Cardiac septum (tissue), 1 donor: Measurements from ENCODE around the gene CTCFL. TPM values are rescaled to one million over a fixed set of nuclear protein-coding genes. Genes with fewer than 3 reads are reported as not detected.
A peak's percentile ranks its signal among the peaks of the same experiment; 100 is the strongest.

Source experiments
- DNase-seq: peaks from one replicate; pipeline ENCODE4 v3.0.0-alpha.2; 2020; ENCODE audit warnings: low spot score
- intact Hi-C: fragments of 100-400 bp; cut with DNase I; formaldehyde crosslinking; loops from one replicate; pipeline ENCODE4 v1.14.0; 2022
- total RNA-seq: library from RNA; stranded (reverse); fragmentation: NEBNext Ultra II Directional; extraction: Animal tissue kit (Norgen Biotek cat#: 25700); gene quantifications from one replicate; pipeline ENCODE4 v1.2.1, GENCODE V29; 2021
- donor health status: DM: no; HTN: no; CAD: no.

The CTCFL gene
- total RNA-seq, 1 donor from 2014 or later, result not detected

DNA sequence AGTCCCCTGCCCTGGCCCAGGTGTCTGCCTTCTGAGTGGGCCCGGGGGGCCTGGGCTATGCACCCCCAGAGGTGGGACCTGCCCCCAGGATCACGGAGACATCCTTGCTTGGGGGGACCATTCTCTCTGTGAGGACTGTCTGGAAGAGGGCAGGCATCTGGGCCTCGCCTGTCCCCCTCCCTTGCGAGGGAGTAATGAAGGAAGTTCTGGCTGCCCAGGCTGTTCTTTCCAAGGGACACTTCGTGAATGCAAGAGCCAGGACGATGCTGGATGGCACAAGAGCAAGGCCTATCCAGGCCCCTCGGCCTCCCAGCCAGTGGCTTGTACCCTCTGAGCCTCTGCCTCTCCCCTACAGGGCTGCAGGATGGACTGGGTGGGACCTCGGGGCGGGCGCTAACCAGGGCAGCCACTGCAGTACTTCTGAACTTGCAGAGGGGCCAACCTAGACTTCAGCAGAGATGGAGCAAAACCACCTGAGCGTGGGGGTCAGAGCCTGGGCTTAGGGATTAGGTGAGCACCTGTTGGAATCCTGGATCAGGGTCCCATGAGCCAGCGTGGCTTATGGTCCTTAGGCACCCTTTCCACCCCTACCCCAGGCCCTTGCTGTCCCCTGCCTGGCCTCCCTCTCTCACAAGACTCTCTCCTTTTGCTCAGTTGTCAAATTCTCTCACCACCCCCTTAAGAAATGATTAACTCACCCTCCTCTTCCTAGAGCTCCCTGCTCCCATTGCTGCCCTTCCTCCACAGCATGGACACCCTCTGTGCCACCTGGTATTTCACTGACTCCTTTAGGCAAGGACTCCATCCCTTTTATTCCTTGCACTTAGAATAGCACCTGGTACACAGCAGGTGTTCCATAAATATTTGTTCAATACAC lies 53.2 kb downstream of the CTCFL start:
- intact Hi-C loops, result no loop called here
- no peak for DNase-seq

DNA sequence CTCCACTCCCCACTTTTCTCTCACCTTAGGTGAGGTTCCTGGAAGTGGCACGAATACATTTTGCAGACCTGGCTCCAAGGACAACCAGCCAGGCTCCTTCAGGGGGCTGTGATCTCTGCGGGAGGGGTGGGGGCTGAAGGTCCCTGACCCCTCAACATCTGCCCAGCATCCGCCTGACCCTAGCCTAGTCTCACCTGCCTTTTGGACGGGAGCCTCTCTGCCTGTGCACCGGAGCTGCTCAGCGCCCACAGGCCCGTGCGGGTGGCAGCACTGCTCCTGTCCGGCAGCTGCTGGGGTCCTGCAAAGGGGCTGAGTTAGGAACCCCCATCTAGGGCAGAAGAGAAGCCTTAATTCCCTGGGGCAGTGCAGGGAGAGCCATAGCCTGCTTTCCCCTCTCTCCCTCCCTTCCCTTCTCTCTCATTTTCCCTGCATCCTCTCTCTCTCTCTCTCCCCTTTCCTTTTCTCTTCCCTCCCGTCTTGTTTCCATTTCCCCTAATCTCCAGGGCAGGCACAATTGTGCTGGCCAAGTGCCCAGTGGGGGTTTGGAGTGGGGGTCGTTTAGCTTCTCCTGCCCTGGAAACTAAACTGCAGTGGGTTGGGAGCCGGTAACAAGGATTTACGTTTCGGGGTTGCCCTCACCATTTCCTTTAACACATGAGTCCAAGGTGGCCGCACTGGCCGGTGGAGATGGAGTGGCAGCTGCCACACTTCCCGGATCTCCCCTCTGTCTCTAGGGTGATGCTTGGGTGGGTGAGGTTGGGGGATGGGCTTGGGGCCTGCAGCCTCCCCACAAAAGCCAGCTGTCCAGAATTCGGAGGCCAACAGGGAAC lies 54.1 kb downstream of the CTCFL start:
- intact Hi-C loops, result no loop called here
- no peak for DNase-seq

DNA sequence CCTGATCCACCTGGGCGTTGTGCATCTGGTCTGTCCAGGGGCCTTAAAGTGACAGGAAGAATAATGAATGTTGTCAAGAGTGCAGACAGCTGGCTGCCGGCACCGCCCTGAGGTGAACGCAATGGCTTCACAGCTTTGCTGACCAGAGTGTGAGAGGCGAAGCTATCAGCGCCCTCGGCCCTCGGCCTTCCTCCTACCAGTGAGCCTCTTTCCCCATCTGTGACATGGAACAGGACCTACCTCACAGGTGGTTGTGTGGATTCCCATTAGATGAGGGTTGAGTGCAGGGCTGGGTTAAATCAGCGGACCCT lies 54.8 kb downstream of the CTCFL start:
- peak; percentile 41 for DNase-seq

DNA sequence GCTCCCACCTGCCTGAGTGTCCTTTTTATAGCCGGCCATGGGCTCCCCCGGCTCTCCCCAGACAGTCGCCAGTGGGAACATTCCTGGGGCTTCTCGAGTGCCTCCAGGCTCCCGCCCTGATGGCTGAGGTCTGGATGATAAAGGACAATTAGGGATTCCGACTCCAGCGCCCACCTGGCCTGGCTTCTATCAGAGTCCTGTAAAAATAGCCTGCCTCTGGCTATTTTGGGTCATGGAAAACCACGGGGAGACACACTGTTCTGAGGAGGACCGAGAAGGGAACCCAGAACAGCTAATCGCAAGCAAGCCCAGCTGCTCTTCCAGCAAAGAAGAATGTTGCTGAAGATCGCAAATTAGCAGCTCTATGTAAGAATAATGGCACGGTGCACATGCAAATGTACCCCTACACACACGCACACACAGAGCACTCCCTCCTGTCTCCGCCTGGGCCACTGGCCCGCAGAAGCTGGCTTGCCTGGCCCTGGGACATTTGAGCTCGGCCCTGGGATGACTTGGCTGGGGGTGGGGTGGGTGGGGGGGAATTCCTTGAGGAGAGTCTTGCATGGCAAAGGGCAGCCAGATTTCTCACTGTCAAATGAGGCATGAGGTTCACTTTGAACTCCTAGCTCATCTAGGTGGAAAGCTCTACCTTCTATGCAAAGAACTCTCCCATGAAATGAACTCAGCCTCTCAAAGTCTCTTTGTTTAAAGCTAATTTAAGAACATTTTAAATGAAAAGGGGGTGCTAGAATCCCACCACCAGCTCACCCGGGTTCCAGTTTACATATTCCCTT lies 55.3 kb downstream of the CTCFL start:
- peak; percentile 27 for DNase-seq
- intact Hi-C loops, result loop anchor here (1.0 to 2.0 kb wide), 2 partner anchors 29 to 77 kb away; no protein-coding TSS in a partner anchor

More for the DNA sequence above, 54.8 kb downstream of the CTCFL start:
- intact Hi-C loops, result no loop called here

DNA sequence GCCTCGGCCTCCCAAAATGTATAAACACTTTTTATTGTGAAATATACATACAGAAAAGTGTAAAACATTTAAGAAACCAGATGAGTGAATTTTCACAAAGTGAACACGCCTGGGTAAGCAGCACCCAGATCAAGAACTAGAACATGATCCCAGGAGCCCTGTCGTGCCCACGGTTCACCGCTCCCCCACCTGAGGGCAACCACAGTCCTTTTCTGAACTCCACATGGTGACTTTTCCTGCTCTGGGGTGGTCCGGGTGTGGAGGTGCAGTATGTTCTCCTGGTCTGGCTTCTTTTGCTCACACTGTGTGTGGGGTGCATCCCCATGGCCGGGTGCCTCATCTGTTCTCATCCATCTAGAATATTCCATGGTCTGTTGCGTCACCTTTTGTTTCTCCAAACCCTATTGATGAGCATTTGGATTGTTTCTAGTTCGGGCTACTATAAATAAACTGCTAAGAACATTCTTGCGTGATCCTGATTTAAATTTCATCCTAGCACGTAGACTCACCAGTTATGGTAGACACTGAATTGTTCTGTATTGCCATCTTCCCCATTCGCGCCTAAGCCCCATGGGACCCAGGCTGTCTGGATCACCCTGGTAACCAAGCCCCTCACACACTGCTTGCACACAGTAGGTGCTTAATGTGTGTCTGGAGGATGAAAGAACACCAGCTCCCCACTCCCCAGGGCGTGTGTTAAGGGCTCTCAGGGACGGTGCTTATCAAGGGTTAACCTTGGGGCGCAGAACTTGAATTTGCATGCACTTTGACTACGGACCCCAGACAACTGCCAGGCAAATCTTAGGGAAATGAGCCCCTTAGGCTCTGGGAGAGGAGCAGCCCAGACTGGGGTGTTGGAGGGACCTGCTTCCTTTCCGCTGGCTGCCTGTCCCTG lies 56.2 kb downstream of the CTCFL start:
- intact Hi-C loops, result loop anchor here (1.0 to 2.0 kb wide), 2 partner anchors 28 to 76 kb away; no protein-coding TSS in a partner anchor
- DNase-seq, result no peak

GRCh38 chr20:57467742-57468141 lies 57.2 kb downstream of the CTCFL start:
- intact Hi-C loops, result loop anchor here (2.0 kb wide), 1 partner anchor 27 kb away; no protein-coding TSS in a partner anchor
- no peak for DNase-seq

DNA sequence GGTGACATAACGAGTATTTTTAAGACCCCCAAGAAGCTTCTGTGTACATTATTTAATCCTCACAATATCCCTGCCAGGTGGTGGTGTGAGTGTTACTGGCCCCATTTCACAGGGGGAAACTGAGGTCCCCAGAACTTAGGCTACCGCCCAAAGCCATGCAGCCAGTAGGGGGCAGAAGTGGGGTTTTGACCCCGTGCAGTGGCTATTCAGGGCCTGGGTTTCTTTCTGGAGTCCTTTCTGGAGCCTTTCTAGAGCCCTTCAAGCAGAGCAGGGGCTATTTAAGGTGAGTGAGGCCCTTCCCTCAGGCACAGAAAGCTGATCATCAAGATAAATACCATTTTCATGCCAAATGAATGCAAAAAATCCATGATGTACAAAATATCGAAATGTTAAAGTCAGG lies 59.0 kb downstream of the CTCFL start:
- no peak for DNase-seq

DNA sequence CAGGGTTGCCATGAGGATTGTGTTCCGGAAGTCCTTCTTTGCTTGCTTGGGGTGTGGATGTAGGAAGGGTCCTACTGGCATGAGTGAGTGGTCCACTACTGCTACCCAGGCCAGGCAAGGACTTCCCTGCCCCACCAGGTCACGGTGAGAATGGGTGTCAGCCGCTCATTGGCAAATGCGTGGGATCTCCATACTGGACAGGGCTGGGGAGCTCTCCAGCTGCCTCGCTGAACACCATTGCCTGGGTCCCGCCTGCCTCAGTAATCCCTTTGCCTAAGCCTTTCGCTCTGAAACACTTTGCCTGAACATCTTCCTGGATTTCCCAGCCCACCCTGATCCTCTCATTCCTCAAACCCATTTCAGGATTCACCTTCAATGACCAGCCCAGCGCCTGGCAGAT lies 59.5 kb downstream of the CTCFL start:
- no peak for DNase-seq
- intact Hi-C loops, result no loop called here

More for the DNA sequence above, 59.0 kb downstream of the CTCFL start:
- intact Hi-C loops, result no loop called here

GRCh38 chr20:57464642-57465211 lies 60.2 kb downstream of the CTCFL start:
- intact Hi-C loops, result no loop called here
- no peak for DNase-seq

GRCh38 chr20:57462781-57463180 lies 62.2 kb downstream of the CTCFL start:
- DNase-seq, result no peak
- intact Hi-C loops, result no loop called here

- intact Hi-C loops, result no loop called here
- DNase-seq, result no peak
Observed at GRCh38 chr20:57461726-57462125, 63.2 kb downstream of the CTCFL start.

DNA sequence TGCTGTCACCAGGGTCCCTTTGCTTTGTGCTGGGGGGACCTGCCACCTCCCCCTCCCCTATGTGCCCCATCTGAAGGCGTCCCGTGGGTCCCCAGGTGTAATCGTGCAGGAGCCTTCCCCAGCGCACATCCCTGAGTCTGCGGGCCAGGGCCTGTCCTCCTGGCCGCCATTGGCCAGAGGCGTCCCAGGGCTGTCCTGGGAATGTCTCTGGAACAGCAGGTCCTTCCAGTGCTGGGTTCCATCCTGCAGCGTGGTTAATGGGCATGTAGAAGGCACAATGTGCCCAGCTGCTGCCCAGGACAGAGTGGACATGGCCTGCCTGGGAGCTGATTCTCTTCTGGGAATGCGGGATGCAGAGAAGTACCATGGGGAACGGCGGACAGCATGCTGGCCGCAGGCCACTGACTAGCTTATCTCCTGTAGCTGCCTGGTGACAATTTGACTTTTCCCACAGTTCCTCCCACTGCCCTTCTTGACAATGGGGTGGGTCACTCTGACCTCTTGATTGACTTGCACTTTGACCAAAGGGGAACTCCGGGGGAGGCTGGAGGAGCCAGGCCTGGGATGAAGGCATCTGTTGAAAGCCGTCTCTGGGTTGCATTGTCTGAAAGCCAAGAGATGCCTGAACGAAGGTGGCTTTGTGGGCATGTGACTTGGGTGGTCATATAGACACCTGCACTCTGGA lies 64.0 kb downstream of the CTCFL start:
- intact Hi-C loops, result no loop called here
- no peak for DNase-seq

GRCh38 chr20:57459897-57460296 lies 65.0 kb downstream of the CTCFL start:
- intact Hi-C loops, result no loop called here
- DNase-seq, result no peak

DNA sequence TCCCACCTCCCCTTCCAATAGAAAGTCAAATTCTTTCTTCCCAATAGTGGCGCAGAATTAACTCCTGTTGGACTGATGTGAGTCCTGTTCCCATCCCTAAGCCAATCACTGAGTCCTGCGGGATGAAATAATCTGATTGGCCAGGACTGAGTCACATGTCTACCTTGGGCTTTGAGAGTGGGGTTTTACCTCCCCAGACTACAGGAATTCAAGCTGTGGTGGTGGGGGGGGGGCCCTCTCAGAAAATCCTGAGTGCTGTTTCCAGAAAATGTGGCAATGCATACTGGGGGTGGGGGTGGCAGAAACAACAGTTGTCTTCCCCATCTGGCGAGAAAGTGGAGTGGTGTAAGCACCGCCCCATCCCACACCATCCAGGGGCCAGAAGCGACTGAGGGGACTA lies 65.7 kb downstream of the CTCFL start:
- intact Hi-C loops, result no loop called here
- DNase-seq, result no peak

DNA sequence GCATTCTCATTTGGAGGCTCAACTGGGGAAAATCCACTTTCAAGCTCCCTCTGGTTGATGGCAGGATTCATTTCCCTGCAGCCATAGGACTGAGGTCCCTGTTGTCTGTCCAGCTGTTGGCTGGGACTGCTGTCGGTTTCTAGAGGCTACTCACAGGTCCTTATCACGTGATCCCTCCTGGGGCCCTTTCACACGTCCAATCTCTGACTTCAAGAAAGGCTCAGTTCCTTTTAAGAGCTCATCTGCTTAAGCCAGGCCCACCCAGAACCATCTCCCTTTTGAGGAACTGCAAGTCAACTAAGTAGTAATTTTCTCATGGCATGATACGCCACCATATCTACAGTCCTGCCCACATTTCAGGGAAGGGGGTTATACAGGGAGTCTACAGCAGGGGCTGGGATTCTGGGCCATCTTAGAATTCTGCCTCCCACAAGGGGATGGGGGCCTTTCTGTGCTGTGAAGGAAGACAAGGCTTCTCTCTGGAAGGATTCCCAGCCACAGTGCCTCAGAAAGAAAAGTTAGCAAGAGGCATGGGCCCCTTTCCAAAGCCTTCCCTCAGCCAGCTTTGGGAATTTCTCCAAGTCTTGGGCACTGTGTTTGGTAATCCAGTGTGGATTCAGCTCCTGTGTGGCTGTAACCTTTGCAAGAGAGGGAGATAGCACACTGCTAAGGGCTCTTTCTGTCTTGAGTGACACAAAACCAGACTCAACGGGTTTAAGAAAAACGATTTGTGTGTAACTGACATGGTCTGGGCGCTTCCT lies 66.4 kb downstream of the CTCFL start:
- DNase-seq, result no peak
- intact Hi-C loops, result no loop called here

- no peak for DNase-seq
- intact Hi-C loops, result no loop called here
Observed at GRCh38 chr20:57457243-57458095, 67.5 kb downstream of the CTCFL start.
